Measurements from ENCODE around the gene SWI5. TPM values are rescaled to one million over a fixed set of nuclear protein-coding genes. Genes with fewer than 3 reads are reported as not detected.

Gene SWI5
- total and polyA plus RNA-seq, 9 of the 15 experiments (the other 6 are each of a cell fraction or from before 2014, with no cell fraction given) = 62.8 to 133 (median 95.9) TPM

DNA sequence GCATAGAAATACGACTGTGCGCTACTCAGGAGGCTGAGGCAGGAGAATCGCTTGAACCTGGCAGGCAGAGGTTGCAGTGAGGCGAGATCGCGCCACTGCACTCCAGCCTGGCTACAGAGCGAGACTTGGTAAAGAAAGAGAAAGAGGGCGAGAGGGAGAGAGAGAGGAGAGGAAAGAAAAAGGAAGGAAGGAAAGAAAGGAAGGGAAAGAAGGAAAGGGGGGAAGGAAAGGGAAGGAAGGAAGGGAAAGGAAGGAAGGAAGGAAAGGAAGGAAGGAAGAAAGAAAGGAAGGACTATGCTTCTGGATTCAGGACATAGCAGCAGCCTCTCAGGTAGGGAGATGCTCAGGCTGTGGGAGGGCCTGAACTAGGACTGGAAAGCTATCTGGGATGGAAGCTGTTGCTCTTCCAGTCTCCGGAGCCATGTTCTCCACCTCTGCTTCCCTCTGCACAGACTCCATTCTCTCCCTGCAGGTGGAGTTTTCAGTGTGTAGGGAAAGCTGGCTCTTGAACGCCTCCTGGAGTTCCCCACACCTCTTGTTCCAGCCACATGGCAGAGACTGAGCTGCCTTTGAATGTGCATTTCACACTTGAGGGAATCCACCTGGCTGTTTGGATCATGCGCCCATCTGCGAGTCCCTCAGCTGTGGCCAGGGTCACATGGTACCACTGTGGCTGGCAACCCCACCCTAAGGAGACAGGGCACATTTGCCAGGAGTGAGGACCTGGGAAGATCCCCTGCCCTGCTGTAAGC, 9.1 kb downstream of the SWI5 start (continued):
- TF ChIP-seq HOXB6 (CRISPR knock-in tag; IDR thresholded peaks at IDR 0.05; ENCODE audit: borderline replicate concordance) = no peak
- TF ChIP-seq RAD51 (IDR thresholded peaks at IDR 0.05; ENCODE audit: borderline replicate concordance, low read depth) = no peak
- TF ChIP-seq PTBP1 (IDR thresholded peaks at IDR 0.05; ENCODE audit: low read depth, low read length) = no peak
- no peak for TF ChIP-seq CHD4 (IDR thresholded peaks at IDR 0.05; ENCODE audit: insufficient read depth, insufficient replicate concordance, low read depth, low read length, poor library complexity, severe bottlenecking)
- TF ChIP-seq, protein P1, sequence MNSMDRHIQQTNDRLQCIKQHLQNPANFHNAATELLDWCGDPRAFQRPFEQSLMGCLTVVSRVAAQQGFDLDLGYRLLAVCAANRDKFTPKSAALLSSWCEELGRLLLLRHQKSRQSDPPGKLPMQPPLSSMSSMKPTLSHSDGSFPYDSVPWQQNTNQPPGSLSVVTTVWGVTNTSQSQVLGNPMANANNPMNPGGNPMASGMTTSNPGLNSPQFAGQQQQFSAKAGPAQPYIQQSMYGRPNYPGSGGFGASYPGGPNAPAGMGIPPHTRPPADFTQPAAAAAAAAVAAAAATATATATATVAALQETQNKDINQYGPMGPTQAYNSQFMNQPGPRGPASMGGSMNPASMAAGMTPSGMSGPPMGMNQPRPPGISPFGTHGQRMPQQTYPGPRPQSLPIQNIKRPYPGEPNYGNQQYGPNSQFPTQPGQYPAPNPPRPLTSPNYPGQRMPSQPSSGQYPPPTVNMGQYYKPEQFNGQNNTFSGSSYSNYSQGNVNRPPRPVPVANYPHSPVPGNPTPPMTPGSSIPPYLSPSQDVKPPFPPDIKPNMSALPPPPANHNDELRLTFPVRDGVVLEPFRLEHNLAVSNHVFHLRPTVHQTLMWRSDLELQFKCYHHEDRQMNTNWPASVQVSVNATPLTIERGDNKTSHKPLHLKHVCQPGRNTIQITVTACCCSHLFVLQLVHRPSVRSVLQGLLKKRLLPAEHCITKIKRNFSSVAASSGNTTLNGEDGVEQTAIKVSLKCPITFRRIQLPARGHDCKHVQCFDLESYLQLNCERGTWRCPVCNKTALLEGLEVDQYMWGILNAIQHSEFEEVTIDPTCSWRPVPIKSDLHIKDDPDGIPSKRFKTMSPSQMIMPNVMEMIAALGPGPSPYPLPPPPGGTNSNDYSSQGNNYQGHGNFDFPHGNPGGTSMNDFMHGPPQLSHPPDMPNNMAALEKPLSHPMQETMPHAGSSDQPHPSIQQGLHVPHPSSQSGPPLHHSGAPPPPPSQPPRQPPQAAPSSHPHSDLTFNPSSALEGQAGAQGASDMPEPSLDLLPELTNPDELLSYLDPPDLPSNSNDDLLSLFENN (IDR thresholded peaks at IDR 0.05; ENCODE audit: low read depth in 2 of 2, low read length in 2 of 2) = no peak
- no peak for TF ChIP-seq KAT2B (IDR thresholded peaks at IDR 0.05; ENCODE audit: low read depth, low read length)
- TF ChIP-seq, protein P2, sequence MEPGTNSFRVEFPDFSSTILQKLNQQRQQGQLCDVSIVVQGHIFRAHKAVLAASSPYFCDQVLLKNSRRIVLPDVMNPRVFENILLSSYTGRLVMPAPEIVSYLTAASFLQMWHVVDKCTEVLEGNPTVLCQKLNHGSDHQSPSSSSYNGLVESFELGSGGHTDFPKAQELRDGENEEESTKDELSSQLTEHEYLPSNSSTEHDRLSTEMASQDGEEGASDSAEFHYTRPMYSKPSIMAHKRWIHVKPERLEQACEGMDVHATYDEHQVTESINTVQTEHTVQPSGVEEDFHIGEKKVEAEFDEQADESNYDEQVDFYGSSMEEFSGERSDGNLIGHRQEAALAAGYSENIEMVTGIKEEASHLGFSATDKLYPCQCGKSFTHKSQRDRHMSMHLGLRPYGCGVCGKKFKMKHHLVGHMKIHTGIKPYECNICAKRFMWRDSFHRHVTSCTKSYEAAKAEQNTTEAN (CRISPR knock-in tag; IDR thresholded peaks at IDR 0.05) = no peak
- no peak for TF ChIP-seq NCOA6 (IDR thresholded peaks at IDR 0.05)
- TF ChIP-seq OTX1 (CRISPR knock-in tag; IDR thresholded peaks at IDR 0.05) = peak; percentile 79
- TF ChIP-seq ZNF124 (CRISPR knock-in tag; IDR thresholded peaks at IDR 0.05) = no peak
- TF ChIP-seq ZNF561 (CRISPR knock-in tag; conservative IDR thresholded peaks at IDR 0.05) = no peak
- TF ChIP-seq, protein P3, sequence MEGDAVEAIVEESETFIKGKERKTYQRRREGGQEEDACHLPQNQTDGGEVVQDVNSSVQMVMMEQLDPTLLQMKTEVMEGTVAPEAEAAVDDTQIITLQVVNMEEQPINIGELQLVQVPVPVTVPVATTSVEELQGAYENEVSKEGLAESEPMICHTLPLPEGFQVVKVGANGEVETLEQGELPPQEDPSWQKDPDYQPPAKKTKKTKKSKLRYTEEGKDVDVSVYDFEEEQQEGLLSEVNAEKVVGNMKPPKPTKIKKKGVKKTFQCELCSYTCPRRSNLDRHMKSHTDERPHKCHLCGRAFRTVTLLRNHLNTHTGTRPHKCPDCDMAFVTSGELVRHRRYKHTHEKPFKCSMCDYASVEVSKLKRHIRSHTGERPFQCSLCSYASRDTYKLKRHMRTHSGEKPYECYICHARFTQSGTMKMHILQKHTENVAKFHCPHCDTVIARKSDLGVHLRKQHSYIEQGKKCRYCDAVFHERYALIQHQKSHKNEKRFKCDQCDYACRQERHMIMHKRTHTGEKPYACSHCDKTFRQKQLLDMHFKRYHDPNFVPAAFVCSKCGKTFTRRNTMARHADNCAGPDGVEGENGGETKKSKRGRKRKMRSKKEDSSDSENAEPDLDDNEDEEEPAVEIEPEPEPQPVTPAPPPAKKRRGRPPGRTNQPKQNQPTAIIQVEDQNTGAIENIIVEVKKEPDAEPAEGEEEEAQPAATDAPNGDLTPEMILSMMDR (IDR thresholded peaks at IDR 0.05 in 2 of 3, conservative IDR thresholded peaks at IDR 0.05 in 1 of 3; ENCODE audit: insufficient read depth in 2 of 3, low read depth in 1 of 3, low read length in 3 of 3) = peak; percentile 28 to 63 (median 40); a peak in 4 of 6 replicates
- TF ChIP-seq, protein P4, sequence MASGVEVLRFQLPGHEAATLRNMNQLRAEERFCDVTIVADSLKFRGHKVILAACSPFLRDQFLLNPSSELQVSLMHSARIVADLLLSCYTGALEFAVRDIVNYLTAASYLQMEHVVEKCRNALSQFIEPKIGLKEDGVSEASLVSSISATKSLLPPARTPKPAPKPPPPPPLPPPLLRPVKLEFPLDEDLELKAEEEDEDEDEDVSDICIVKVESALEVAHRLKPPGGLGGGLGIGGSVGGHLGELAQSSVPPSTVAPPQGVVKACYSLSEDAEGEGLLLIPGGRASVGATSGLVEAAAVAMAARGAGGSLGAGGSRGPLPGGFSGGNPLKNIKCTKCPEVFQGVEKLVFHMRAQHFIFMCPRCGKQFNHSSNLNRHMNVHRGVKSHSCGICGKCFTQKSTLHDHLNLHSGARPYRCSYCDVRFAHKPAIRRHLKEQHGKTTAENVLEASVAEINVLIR (CRISPR knock-in tag; IDR thresholded peaks at IDR 0.05) = no peak
- TF ChIP-seq, protein P5, sequence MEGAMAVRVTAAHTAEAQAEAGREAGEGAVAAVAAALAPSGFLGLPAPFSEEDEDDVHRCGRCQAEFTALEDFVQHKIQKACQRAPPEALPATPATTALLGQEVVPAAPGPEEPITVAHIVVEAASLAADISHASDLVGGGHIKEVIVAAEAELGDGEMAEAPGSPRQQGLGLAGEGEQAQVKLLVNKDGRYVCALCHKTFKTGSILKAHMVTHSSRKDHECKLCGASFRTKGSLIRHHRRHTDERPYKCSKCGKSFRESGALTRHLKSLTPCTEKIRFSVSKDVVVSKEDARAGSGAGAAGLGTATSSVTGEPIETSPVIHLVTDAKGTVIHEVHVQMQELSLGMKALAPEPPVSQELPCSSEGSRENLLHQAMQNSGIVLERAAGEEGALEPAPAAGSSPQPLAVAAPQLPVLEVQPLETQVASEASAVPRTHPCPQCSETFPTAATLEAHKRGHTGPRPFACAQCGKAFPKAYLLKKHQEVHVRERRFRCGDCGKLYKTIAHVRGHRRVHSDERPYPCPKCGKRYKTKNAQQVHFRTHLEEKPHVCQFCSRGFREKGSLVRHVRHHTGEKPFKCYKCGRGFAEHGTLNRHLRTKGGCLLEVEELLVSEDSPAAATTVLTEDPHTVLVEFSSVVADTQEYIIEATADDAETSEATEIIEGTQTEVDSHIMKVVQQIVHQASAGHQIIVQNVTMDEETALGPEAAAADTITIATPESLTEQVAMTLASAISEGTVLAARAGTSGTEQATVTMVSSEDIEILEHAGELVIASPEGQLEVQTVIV (CRISPR knock-in tag; IDR thresholded peaks at IDR 0.05; ENCODE audit: borderline replicate concordance) = no peak
- no peak for TF ChIP-seq U2AF1 (optimal IDR thresholded peaks at IDR 0.05; ENCODE audit: low read depth, low read length)
